HG03025 (cell line): ENCODE results near the gene CCDC188.

Experiments used
- ATAC-seq: cut with Tn5 transposase; IDR thresholded peaks from one replicate; pipeline ENCODE4 v1.9.1; 2021; ENCODE audit warnings: mild to moderate bottlenecking, moderate library complexity; ENCODE audit not compliant: unreplicated experiment, low FRiP score

Gene CCDC188

GRCh38 chr22:20125201-20126174, 25.4 kb downstream of the CCDC188 start:
- no peak for ATAC-seq

GRCh38 chr22:20124083-20124787, 26.6 kb downstream of the CCDC188 start:
- ATAC-seq = no peak

GRCh38 chr22:20123366-20124082, 27.3 kb downstream of the CCDC188 start:
- ATAC-seq = no peak

GRCh38 chr22:20121856-20122415, 28.9 kb downstream of the CCDC188 start:
- no peak for ATAC-seq

GRCh38 chr22:20118300-20119020, 32.4 kb downstream of the CCDC188 start:
- no peak for ATAC-seq

- ATAC-seq = peak; percentile 26
Measured at GRCh38 chr22:20117633-20118299, 33.1 kb downstream of the CCDC188 start.

GRCh38 chr22:20116951-20117632, 33.8 kb downstream of the CCDC188 start, which contains the start of gene TRMT2A:
Gene TRMT2A, minus strand, starts transcription at chr22:20117226. Its CDS starts 320 bp downstream, at chr22:20116906.
- ATAC-seq = peak; percentile 72

- ATAC-seq = no peak
Measured at GRCh38 chr22:20116376-20116950, 34.4 kb downstream of the CCDC188 start.

- ATAC-seq = no peak
Measured at GRCh38 chr22:20115691-20116375, 35.0 kb downstream of the CCDC188 start, which contains the start of gene RANBP1. Gene RANBP1, plus strand, starts transcription at chr22:20116104. Its CDS starts 81 bp downstream, at chr22:20116185.

- no peak for ATAC-seq
Measured at GRCh38 chr22:20114506-20115475, 36.1 kb downstream of the CCDC188 start.

GRCh38 chr22:20113551-20114310, 37.1 kb downstream of the CCDC188 start:
- no peak for ATAC-seq

GRCh38 chr22:20112623-20113511, 38.0 kb downstream of the CCDC188 start:
- no peak for ATAC-seq

- no peak for ATAC-seq
Measured at GRCh38 chr22:20111689-20112622, 38.9 kb downstream of the CCDC188 start.
